Measurements from ENCODE around the gene ADAMTSL2. TPM values are rescaled to one million over a fixed set of nuclear protein-coding genes. Genes with fewer than 3 reads are reported as not detected.

The ADAMTSL2 gene
- total RNA-seq, 1 donor from 2014 or later = 18.0 TPM

- no peak for ATAC-seq
- no peak for DNase-seq (ENCODE audit: low spot score)
These were observed 49.7 kb downstream of the ADAMTSL2 start for GRCh38 chr9:133584167-133584558.

GRCh38 chr9:133584559-133585476 lies 50.3 kb downstream of the ADAMTSL2 start:
- DNase-seq (ENCODE audit: low spot score) (no peak), ATAC-seq (peak; percentile 6)

- no peak for ATAC-seq
- DNase-seq (ENCODE audit: low spot score) = no peak
These were observed 51.2 kb downstream of the ADAMTSL2 start for GRCh38 chr9:133585481-133586351.

- no peak for ATAC-seq
These were observed 52.5 kb downstream of the ADAMTSL2 start for GRCh38 chr9:133587051-133587450.

GRCh38 chr9:133587466-133587865 lies 53.0 kb downstream of the ADAMTSL2 start:
- ATAC-seq (no peak), DNase-seq (ENCODE audit: low spot score) (no peak)

More at GRCh38 chr9:133587051-133587450, 52.5 kb downstream of the ADAMTSL2 start:
- no peak for DNase-seq (ENCODE audit: low spot score)

- DNase-seq (ENCODE audit: low spot score) = no peak
- ATAC-seq = no peak
These were observed 55.1 kb downstream of the ADAMTSL2 start for GRCh38 chr9:133589454-133590227.

GRCh38 chr9:133590231-133590855 lies 55.8 kb downstream of the ADAMTSL2 start:
- no peak for DNase-seq (ENCODE audit: low spot score)
- no peak for ATAC-seq

GRCh38 chr9:133591116-133591910 lies 56.8 kb downstream of the ADAMTSL2 start:
- peak; percentile 13 for ATAC-seq

GRCh38 chr9:133591985-133592384 lies 57.5 kb downstream of the ADAMTSL2 start:
- ATAC-seq = no peak
- DNase-seq (ENCODE audit: low spot score) = no peak

More at GRCh38 chr9:133591116-133591910, 56.8 kb downstream of the ADAMTSL2 start:
- DNase-seq (ENCODE audit: low spot score) = no peak

GRCh38 chr9:133592731-133593409 lies 58.4 kb downstream of the ADAMTSL2 start:
- DNase-seq (ENCODE audit: low spot score) = no peak
- ATAC-seq = no peak

- ATAC-seq = no peak
- no peak for DNase-seq (ENCODE audit: low spot score)
These were observed 59.2 kb downstream of the ADAMTSL2 start for GRCh38 chr9:133593587-133594253.

GRCh38 chr9:133594310-133594709 lies 59.8 kb downstream of the ADAMTSL2 start:
- no peak for ATAC-seq
- DNase-seq (ENCODE audit: low spot score) = no peak

- ATAC-seq = no peak
These were observed 61.4 kb downstream of the ADAMTSL2 start for GRCh38 chr9:133595910-133596309.

GRCh38 chr9:133597316-133597957 lies 62.9 kb downstream of the ADAMTSL2 start:
- DNase-seq (ENCODE audit: low spot score) (no peak), ATAC-seq (no peak)

More at GRCh38 chr9:133595910-133596309, 61.4 kb downstream of the ADAMTSL2 start:
- DNase-seq (ENCODE audit: low spot score) = no peak

GRCh38 chr9:133598978-133599377 lies 64.5 kb downstream of the ADAMTSL2 start:
- DNase-seq (ENCODE audit: low spot score) = no peak
- no peak for ATAC-seq

- DNase-seq (ENCODE audit: low spot score) (no peak), ATAC-seq (no peak)
These were observed 65.1 kb downstream of the ADAMTSL2 start for GRCh38 chr9:133599470-133600173.

GRCh38 chr9:133600739-133601138 lies 66.2 kb downstream of the ADAMTSL2 start:
- no peak for ATAC-seq
- no peak for DNase-seq (ENCODE audit: low spot score)
